Endothelial cell of umbilical vein (primary cell): ENCODE measurements around the gene BRME1. TPM values are rescaled to one million over a fixed set of nuclear protein-coding genes. Genes with fewer than 3 reads are reported as not detected.

Source experiments
- BruUV-seq: library from RNA; stranded (reverse); fragments of 400-500 nt; replicated peaks from 2 replicates; lab custom pipeline; 2021; lab: Mats Ljungman, UMichigan
- CTCF ChIA-PET: fragments of 300-600, 350-600 bp; sonication (Branson Sonifier 250); formaldehyde crosslinking; loops from one replicate; lab custom pipeline; 2021; ENCODE audit warnings: antibody characterized with exemption, inconsistent platforms; lab: Charles Lee
- POLR2A ChIA-PET: fragments of 300-600, 350-600 bp; sonication (Branson Sonifier 250); formaldehyde crosslinking; loops from one replicate; lab custom pipeline; 2021; ENCODE audit warnings: antibody characterized with exemption, inconsistent platforms; lab: Charles Lee
- DNase-seq: peaks from one replicate; pipeline ENCODE4 v3.0.0-alpha.2; 2011; ENCODE audit warnings: low read depth, low spot score
- FAIRE-seq: peaks from 2 replicates; lab custom pipeline; 2011; peaks lifted over from hg19 to GRCh38; lab: Jason Lieb, UNC
- H2AFZ ChIP-seq: 2 replicates; pipeline ENCODE4 v1.6.0; 2012; ENCODE audit warnings: low read depth, low read length, control low read depth, inconsistent platforms
- H3K27ac ChIP-seq: 2 replicates; pipeline ENCODE4 v1.5.1; 2011; ENCODE audit warnings: low read depth, mild to moderate bottlenecking, control low read depth, low read length, moderate library complexity; ENCODE audit not compliant: insufficient read depth
- H3K27me3 ChIP-seq, 2 experiments: 2 replicates each; pipeline versions ENCODE4 v1.6.0 to v1.6.1; 2011; ENCODE audit warnings: low read length in 2 of 2, mixed read lengths in 1 of 2; ENCODE audit not compliant: control insufficient read depth in 2 of 2, insufficient read depth in 2 of 2
- H3K36me3 ChIP-seq, 2 experiments: 2 replicates in 1 of 2; 3 replicates in 1 of 2; pipeline ENCODE4 v1.5.1; 2011; ENCODE audit warnings: low read length in 2 of 2, mild to moderate bottlenecking in 1 of 2, moderate library complexity in 1 of 2; ENCODE audit not compliant: control insufficient read depth in 2 of 2, insufficient read depth in 2 of 2; ENCODE audit errors: extremely low read depth in 1 of 2
- H3K4me1 ChIP-seq: 3 replicates; pipeline ENCODE4 v1.5.1; 2011; ENCODE audit warnings: mild to moderate bottlenecking, low read length; ENCODE audit not compliant: control insufficient read depth, insufficient read depth; ENCODE audit errors: extremely low read depth
- H3K4me2 ChIP-seq: 2 replicates; pipeline ENCODE4 v1.6.1; 2011; ENCODE audit warnings: low read length, control low read depth, mixed read lengths; ENCODE audit not compliant: insufficient read depth
- H3K4me3 ChIP-seq, 3 experiments: fragments of 200-600 bp in 1 of 3; sonication (generic), shearing (Covaris generic) in 1 of 3; replicated peaks in 1 of 3; 2 replicates each; pipeline ENCODE4 v1.5.1; 2011 to 2016; ENCODE audit warnings: control low read depth in 3 of 3, low read length in 3 of 3, mild to moderate bottlenecking in 2 of 3, inconsistent platforms in 1 of 3, low read depth in 1 of 3, moderate library complexity in 1 of 3; ENCODE audit not compliant: insufficient read depth in 1 of 3
- H3K79me2 ChIP-seq: 2 replicates; pipeline ENCODE4 v1.6.0; 2012; ENCODE audit warnings: low read length, inconsistent platforms; ENCODE audit not compliant: control insufficient read depth, insufficient read depth
- H3K9ac ChIP-seq: replicated peaks from 2 replicates; pipeline ENCODE3; 2011; ENCODE audit warnings: low read length, control low read depth; ENCODE audit not compliant: insufficient read depth; ENCODE audit errors: extremely low read depth
- H3K9me1 ChIP-seq: replicated peaks from 3 replicates; pipeline ENCODE4 v1.6.0; 2011; ENCODE audit warnings: mild to moderate bottlenecking, low read length; ENCODE audit not compliant: control insufficient read depth, insufficient read depth; ENCODE audit errors: extremely low read depth
- H3K9me3 ChIP-seq: replicated peaks from 2 replicates; pipeline ENCODE4 v1.5.1; 2012; ENCODE audit warnings: low read length, inconsistent platforms; ENCODE audit not compliant: control insufficient read depth, insufficient read depth
- H4K20me1 ChIP-seq: replicated peaks from 2 replicates; pipeline ENCODE3; 2011; ENCODE audit warnings: mild to moderate bottlenecking, low read length; ENCODE audit not compliant: control insufficient read depth, insufficient read depth; ENCODE audit errors: extremely low read depth
- CTCF ChIP-seq, 2 donors: IDR thresholded peaks; 1 replicate in 1 of 2; 2 replicates in 1 of 2; pipeline ENCODE4 v1.5.1; 2011; ENCODE audit warnings: low read length in 2 of 2, mild to moderate bottlenecking in 2 of 2, moderate library complexity in 2 of 2, control low read depth in 1 of 2, inconsistent platforms in 1 of 2, low read depth in 1 of 2; ENCODE audit not compliant: insufficient read depth in 1 of 2; ENCODE audit errors: extremely low read depth in 1 of 2
- EZH2 ChIP-seq: IDR thresholded peaks from 2 replicates; pipeline ENCODE4 v1.6.1; 2012; ENCODE audit warnings: borderline replicate concordance, low read depth, mild to moderate bottlenecking, moderate library complexity, low read length, inconsistent platforms; ENCODE audit not compliant: severe bottlenecking
- FOS ChIP-seq: IDR thresholded peaks from 2 replicates; pipeline ENCODE4 v1.6.1; 2011; ENCODE audit warnings: mild to moderate bottlenecking, low read length, moderate library complexity, borderline replicate concordance; ENCODE audit not compliant: insufficient read depth
- GATA2 ChIP-seq: IDR thresholded peaks from 2 replicates; pipeline ENCODE4 v1.7.0; 2011; ENCODE audit warnings: low read depth, mild to moderate bottlenecking, moderate library complexity, mixed read lengths, low read length; ENCODE audit not compliant: insufficient read length, insufficient read depth
- JUN ChIP-seq: IDR thresholded peaks from 2 replicates; pipeline ENCODE4 v1.6.1; 2011; ENCODE audit warnings: borderline replicate concordance, low read depth; ENCODE audit not compliant: insufficient read length, insufficient read depth
- MAX ChIP-seq: IDR thresholded peaks from 2 replicates; pipeline ENCODE4 v1.6.1; 2011; ENCODE audit not compliant: insufficient read depth, insufficient read length
- MYC ChIP-seq: IDR thresholded peaks from one replicate; pipeline ENCODE4 v1.6.1; 2011; ENCODE audit warnings: mild to moderate bottlenecking, low read depth, low read length
- POLR2A ChIP-seq: IDR thresholded peaks from 2 replicates; pipeline ENCODE4 v1.6.1; 2012; ENCODE audit warnings: low read depth, mild to moderate bottlenecking, control low read depth, low read length
- POLR2AphosphoS5 ChIP-seq: IDR thresholded peaks from 2 replicates; pipeline ENCODE4 v1.6.1; 2012; ENCODE audit warnings: low read depth, mild to moderate bottlenecking, control low read depth, low read length, moderate library complexity; ENCODE audit not compliant: insufficient read depth
- dilution Hi-C: fragments of 300-500 bp; cut with MboI; formaldehyde crosslinking; loops from one replicate; pipeline ENCODE4 v1.15.0; 2019; ENCODE audit warnings: low sequenced_read_pairs; ENCODE audit not compliant: extremely low pct_ligation_motif_present
- intact Hi-C: fragments of 100-400 bp; cut with micrococcal nuclease; formaldehyde crosslinking; loops from one replicate; pipeline ENCODE4 v1.10.0; 2022
- polyA plus RNA-seq, 4 experiments: library from polyadenylated mRNA; depleted of rRNA in 3 of 4; stranded (reverse) in 3 of 4; unstranded in 1 of 4; fragments of >200 nt; gene quantifications; 2 replicates each; pipeline versions ENCODE4 v1.2.1 to v1.2.3, GENCODE V29; 2011 to 2012; ENCODE audit warnings: missing spikeins in 1 of 4
- total RNA-seq: library from RNA; stranded (reverse); gene quantifications from 2 replicates; pipeline ENCODE4 v1.2.3, GENCODE V29; 2021

BRME1 gene
- total and polyA plus RNA-seq, 2 donors (not counting 3 experiments of a cell fraction or from before 2014, with no cell fraction given), result 0.69 to 2.5 TPM

- FAIRE-seq (no peak), DNase-seq (no peak)
- Histone ChIP-seq H3K4me2 (no peak overlapping the region), H3K27me3 (no peaks in the 10 kb centered on the region), H3K27ac (no peak overlapping the region), H3K4me3 (no peak overlapping the region), H3K36me3 (no peaks in the 10 kb centered on the region), H4K20me1 (no peaks in the 10 kb centered on the region), H3K4me1 (peaks cover 5% of the 10 kb centered on the region), H3K9me3 (no peaks in the 10 kb centered on the region), H2AFZ (no peak overlapping the region), H3K79me2 (no peaks in the 10 kb centered on the region), H3K9me1 (no peaks in the 10 kb centered on the region), H3K9ac (no peak overlapping the region)
- POLR2A ChIA-PET, result no interaction called here
- no TSS peak for BruUV-seq
- dilution Hi-C loops, result no loop called here
- TF ChIP-seq MYC, result no peak
- no peak for TF ChIP-seq EZH2
- no peak for TF ChIP-seq MAX
- no peak for TF ChIP-seq GATA2
- TF ChIP-seq POLR2AphosphoS5, result no peak
- TF ChIP-seq POLR2A, result no peak
- CTCF ChIA-PET, result interaction anchor here (1.0 to 8.1 kb wide), 5 partner anchors 159 to 465 kb away, joined by 3 to 74 read pairs (median 8); partner anchors contain the start of gene MISP3
- intact Hi-C loops, result loop anchor here (5.0 kb wide), 2 partner anchors 174 to 464 kb away; no protein-coding TSS in a partner anchor
Measured at GRCh38 chr19:13883516-13884064, 22.3 kb downstream of the BRME1 start.

GRCh38 chr19:13882836-13883235, 23.1 kb downstream of the BRME1 start:
- H3K9ac ChIP-seq, result no peak overlapping the region
- CTCF ChIA-PET, result interaction anchor here (1.0 to 8.1 kb wide), 5 partner anchors 160 to 465 kb away, joined by 3 to 74 read pairs (median 8); partner anchors contain the start of gene MISP3

More at GRCh38 chr19:13882836-13883235, 23.1 kb downstream of the BRME1 start:
- TF ChIP-seq POLR2AphosphoS5, result no peak
- no peak for TF ChIP-seq POLR2A
- TF ChIP-seq MAX, result no peak
- no peak for TF ChIP-seq MYC
- no peak for TF ChIP-seq EZH2
- TF ChIP-seq CTCF (IDR thresholded peaks at IDR 0.05; ENCODE audit: extremely low read depth in 1 of 2, insufficient read depth in 1 of 2, low read depth in 1 of 2, low read length in 2 of 2), result no peak
- TF ChIP-seq FOS, result no peak
- no peak for TF ChIP-seq JUN
- TF ChIP-seq GATA2, result no peak
- DNase-seq (no peak), FAIRE-seq (no peak)
- H3K4me2 ChIP-seq, result no peak overlapping the region
- H3K4me1 ChIP-seq, result peaks cover 5% of the 10 kb centered on the region
- dilution Hi-C loops, result no loop called here
- intact Hi-C loops, result loop anchor here (5.0 kb wide), 2 partner anchors 174 to 464 kb away; no protein-coding TSS in a partner anchor
- H3K36me3 ChIP-seq, result no peaks in the 10 kb centered on the region
- no peaks in the 10 kb centered on the region for H3K27me3 ChIP-seq
- BruUV-seq, result no TSS peak
- no peaks in the 10 kb centered on the region for H3K9me1 ChIP-seq
- no peak overlapping the region for H3K27ac ChIP-seq
- H3K79me2 ChIP-seq, result no peaks in the 10 kb centered on the region
- no peak overlapping the region for H2AFZ ChIP-seq
- H4K20me1 ChIP-seq, result no peaks in the 10 kb centered on the region
- no peak overlapping the region for H3K4me3 ChIP-seq
- no peaks in the 10 kb centered on the region for H3K9me3 ChIP-seq
- POLR2A ChIA-PET, result no interaction called here
